Measurements from ENCODE around the gene GRM1.

GRM1 gene

GRCh38 chr6:146282837-146283236 is 254.0 kb downstream of the GRM1 start:
- no peak for DNase-seq

DNA sequence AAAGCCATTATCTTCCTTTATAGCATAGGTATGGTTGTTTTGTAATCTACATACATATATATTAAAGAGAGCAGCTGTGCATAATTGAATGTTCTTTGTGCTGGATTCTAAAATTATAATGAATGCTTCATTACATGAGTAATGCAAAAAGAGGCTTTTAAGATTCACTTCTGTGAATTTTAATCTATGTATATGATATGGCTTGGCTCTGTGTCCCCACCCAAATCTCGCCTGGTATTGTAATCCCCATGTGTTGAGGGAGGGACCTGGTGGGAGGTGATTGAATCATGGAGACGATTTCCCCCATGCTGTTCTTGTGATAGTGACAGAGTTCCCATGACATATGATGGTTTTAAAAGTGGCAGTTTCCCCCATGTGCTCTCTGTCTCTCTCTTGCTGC is 255.4 kb downstream of the GRM1 start:
- DNase-seq = no peak

- no peak for DNase-seq
Observed at GRCh38 chr6:146286961-146287360, 258.1 kb downstream of the GRM1 start.

DNA sequence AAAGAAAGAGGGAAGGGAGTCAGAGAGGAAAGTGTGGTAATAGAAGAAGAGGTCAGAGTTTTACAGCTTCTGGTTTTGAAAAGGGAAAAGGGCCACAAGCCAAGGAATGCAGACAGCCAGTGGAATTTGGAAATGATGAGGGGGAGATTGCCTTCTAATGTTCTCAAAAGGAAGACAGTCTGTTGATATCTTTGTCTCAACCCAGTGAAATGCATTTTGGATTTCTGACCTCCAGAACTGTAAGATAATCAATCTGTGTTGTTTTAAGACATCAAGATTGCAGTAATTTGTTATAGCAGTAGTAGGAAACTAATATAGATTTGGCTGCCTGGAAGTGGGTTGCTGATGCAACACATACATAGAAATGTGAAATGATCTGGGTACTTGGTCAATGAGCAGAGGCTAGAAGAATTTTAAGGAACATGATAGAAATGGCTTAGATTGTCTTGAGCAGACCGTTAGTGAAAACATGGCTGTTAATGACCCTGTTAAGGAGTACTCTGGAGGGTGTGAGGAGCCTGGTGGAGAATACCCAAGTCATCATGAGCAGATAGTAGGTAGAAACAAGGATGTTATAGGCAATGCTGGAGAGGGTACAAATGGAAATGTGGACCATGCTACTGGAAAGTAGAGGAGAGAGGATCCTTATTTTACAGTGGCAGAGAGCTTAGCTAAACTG is 259.0 kb downstream of the GRM1 start:
- DNase-seq = no peak

GRCh38 chr6:146289816-146290588 is 261.1 kb downstream of the GRM1 start:
- no peak for DNase-seq

GRCh38 chr6:146290589-146290901 is 261.7 kb downstream of the GRM1 start:
- DNase-seq = no peak

GRCh38 chr6:146292506-146292905 is 263.6 kb downstream of the GRM1 start:
- no peak for DNase-seq

- DNase-seq = no peak
Observed at GRCh38 chr6:146295695-146296094, 266.8 kb downstream of the GRM1 start.

DNA sequence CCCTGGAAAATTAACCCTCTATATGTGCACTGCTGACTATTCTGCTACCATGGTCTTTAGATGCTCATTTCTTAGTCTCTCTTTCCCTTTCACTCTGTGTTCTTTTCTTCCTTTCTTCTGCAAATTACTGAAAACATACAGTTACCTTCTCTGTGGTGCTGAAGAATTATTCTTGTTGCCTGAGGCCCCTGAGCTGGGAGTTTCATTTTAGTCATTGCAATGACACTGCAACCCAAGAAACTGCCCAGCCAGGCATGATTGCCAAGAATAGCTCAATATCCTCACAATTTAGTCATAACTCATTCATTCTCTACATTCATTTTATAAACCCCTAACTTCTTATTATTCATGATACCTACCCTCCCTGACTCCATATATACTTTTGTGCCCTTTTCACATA is 269.0 kb downstream of the GRM1 start:
- DNase-seq = no peak

GRCh38 chr6:146300521-146300920 is 271.7 kb downstream of the GRM1 start:
- no peak for DNase-seq

- no peak for DNase-seq
Observed at GRCh38 chr6:146301764-146302163, 272.9 kb downstream of the GRM1 start.

- DNase-seq = no peak
Observed at GRCh38 chr6:146302994-146303393, 274.1 kb downstream of the GRM1 start.

DNA sequence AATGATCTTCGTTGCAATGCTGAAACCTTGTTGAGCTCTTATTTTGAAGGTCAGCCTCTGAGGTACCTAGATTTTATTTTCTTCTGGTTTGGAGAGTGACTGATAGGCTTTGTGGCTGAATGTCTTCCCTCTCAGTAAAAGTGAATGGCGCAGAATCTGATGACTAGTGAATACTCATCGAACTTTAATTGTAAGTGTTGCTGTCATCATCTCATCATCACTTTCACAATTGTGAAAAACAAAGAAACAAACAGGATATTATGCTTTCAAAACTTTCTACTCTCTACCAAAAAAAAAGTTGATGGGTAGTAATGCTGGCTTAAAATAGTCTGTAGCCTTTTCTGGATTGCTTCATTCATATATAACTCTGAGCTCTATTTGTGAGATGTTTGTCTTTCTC is 275.3 kb downstream of the GRM1 start:
- no peak for DNase-seq

- no peak for DNase-seq
Observed at GRCh38 chr6:146305092-146305491, 276.2 kb downstream of the GRM1 start.

DNA sequence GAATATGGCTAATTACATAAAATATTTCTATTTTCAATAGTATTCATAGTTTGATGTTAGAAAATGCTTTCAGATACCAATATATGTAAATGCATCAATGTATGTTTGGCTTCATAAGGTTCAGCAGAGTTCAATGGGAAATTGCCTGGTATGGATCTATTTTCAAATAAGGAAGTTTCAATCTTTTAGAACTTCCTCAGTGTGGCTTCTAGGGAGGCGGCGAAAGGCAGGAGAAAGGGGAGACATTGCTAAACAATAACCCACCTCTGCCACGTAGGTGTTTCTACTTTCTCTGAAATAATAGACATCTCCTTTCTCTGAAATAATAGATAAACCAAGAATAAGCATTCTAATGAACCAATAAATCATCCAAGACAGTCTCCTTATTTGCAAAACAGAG is 277.1 kb downstream of the GRM1 start:
- no peak for DNase-seq

DNA sequence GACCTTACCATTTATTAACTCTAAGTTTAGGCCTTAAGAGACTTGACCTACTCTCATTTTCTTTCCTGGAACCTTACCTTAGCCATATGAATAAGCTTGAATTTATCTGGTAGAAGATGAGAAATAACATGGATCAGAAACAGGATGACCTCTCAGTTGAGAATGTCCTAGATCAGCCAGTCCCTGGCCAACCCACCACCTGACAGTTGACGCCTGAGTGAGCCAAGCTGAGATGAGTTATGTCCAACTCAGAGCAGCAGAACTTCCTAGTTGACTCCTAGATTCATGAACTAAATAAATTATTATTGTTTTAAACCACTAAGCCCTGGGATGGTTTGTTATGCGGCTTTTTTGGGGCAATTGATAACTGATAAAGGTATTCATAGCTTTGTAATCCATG is 281.8 kb downstream of the GRM1 start:
- no peak for DNase-seq

GRCh38 chr6:146311079-146311478 is 282.2 kb downstream of the GRM1 start:
- DNase-seq = no peak

- no peak for DNase-seq
Observed at GRCh38 chr6:146312608-146313007, 283.7 kb downstream of the GRM1 start.

DNA sequence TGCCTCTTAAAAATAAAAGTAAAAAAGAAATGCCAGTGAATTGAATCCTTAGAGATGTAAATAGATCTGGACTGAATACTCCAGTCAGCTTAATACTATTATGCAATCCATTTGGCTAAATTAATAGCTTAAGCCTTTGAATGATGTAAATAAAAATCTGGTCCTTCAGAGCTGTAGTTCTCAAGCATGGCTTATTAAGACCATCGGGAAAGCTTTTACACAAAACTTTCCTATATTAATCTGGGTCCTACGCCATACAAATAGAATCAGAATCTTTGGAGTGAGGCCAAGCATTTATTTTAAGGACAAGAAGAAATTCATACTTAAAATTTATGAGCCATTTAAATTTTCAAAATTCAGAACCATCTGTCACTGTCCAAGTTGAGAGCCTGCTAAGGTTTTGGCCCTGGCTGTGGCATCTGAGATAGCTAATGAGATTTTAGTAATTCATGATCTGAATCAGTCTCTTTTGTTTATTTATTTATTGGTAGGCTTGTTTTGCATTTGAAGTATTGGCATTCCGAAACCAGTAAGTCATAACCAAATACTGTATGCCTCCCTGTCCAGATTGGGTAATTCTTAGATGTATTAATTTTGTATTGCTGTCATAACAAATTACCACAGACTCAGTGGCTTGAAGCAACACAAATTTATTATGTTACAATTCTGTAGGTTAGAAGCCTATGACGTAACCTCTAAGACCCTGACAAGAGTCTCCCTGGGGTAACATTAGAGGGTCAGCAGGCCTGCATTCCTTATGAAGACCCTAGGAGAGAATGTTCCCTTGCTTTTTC is 286.7 kb downstream of the GRM1 start:
- DNase-seq = no peak

DNA sequence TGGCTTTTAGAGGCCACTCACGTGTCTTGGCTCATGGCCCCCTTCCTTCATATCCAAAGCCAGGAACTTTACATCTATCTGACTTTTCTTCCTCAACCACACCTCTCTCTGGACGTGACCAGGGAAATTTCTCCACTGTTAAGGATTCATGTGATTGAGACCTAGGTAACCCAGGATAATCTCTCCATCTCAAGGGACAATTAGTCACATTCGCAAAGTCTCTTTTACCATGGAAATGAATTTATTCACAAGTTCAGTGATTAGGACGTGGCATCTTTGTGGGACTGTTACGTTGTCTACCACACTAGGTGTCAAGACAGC is 287.3 kb downstream of the GRM1 start:
- DNase-seq = no peak

DNA sequence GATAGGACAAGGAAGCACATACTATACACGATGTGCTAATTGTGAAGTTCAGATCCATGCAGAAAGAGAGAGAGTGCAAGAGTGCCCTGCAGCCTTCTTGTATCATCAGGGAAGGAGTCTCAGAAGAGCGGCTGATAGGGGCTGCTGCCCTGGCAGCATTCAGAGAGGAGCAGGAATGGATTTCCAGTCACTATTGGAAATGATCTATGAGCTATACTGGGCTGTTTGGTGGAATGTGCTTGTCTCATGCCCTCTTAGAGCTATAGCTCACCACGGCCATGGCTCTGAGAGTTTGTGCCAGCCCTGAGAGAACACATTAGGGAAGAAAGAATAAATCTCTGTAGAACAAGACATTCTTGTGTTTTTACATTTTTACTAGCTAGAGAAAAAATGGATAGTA is 302.2 kb downstream of the GRM1 start:
- no peak for DNase-seq

GRCh38 chr6:146335336-146335735 is 306.5 kb downstream of the GRM1 start:
- DNase-seq = no peak

- DNase-seq = no peak
Observed at GRCh38 chr6:146336191-146336590, 307.3 kb downstream of the GRM1 start.

- no peak for DNase-seq
Observed at GRCh38 chr6:146337376-146337775, 308.5 kb downstream of the GRM1 start.

Measured in DMS79 treated with DMSO at 0.1 percent for 48 hours (cell line).